HG03571 (cell line): ENCODE measurements around the gene KIF5B.

Experiments
- ATAC-seq: cut with Tn5 transposase; IDR thresholded peaks from one replicate; pipeline ENCODE4 v1.9.1; 2021; ENCODE audit not compliant: unreplicated experiment

KIF5B gene

GRCh38 chr10:31962826-31963588 lies 93.2 kb downstream of the KIF5B start:
- ATAC-seq, result no peak

- ATAC-seq, result no peak
Measured at GRCh38 chr10:31961277-31962074, 94.7 kb downstream of the KIF5B start.

- no peak for ATAC-seq
Measured at GRCh38 chr10:31959461-31960173, 96.6 kb downstream of the KIF5B start.
